ENCODE measurements around the gene CDC123.
"Not testable (repeated sequence)": the region's sequence is repeated elsewhere in the genome, so short reads cannot be mapped to it uniquely, and the experiment has no call there.

The CDC123 gene

DNA sequence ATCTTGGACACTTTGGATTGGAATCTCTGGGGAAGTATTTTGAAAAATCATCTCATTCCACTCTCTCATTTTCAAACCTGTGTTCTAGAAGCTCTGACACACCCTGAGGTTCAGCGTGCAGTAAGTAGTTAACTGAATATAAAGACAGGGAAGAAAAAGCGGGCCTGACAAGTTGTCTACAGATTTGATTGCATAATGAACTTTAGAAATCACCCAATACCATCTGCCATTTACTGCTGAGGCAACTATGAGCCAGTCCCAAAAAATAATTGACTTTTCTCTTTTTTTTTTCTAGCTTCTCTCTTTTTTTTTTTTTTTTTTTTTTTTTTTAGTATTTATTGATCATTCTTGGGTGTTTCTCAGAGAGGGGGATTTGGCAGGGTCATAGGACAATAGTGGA is 29.5 kb downstream of the CDC123 start:
- no peak overlapping the region for H3K4me3 ChIP-seq (replicated peaks; ENCODE audit: low read depth, low read length)
- TF ChIP-seq, protein P1, sequence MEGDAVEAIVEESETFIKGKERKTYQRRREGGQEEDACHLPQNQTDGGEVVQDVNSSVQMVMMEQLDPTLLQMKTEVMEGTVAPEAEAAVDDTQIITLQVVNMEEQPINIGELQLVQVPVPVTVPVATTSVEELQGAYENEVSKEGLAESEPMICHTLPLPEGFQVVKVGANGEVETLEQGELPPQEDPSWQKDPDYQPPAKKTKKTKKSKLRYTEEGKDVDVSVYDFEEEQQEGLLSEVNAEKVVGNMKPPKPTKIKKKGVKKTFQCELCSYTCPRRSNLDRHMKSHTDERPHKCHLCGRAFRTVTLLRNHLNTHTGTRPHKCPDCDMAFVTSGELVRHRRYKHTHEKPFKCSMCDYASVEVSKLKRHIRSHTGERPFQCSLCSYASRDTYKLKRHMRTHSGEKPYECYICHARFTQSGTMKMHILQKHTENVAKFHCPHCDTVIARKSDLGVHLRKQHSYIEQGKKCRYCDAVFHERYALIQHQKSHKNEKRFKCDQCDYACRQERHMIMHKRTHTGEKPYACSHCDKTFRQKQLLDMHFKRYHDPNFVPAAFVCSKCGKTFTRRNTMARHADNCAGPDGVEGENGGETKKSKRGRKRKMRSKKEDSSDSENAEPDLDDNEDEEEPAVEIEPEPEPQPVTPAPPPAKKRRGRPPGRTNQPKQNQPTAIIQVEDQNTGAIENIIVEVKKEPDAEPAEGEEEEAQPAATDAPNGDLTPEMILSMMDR (IDR thresholded peaks at IDR 0.05; ENCODE audit: insufficient read depth, low read length, poor library complexity, severe bottlenecking): no peak
- no peaks in the 10 kb centered on the region for H3K27me3 ChIP-seq (replicated peaks; ENCODE audit: control insufficient read depth, insufficient read depth, low read length)
- no peak for DNase-seq (ENCODE audit: extremely low read depth, insufficient read length)
- H3K36me3 ChIP-seq (ENCODE audit: control insufficient read depth, insufficient read depth, low read length): peaks cover 21% of the 10 kb centered on the region

DNA sequence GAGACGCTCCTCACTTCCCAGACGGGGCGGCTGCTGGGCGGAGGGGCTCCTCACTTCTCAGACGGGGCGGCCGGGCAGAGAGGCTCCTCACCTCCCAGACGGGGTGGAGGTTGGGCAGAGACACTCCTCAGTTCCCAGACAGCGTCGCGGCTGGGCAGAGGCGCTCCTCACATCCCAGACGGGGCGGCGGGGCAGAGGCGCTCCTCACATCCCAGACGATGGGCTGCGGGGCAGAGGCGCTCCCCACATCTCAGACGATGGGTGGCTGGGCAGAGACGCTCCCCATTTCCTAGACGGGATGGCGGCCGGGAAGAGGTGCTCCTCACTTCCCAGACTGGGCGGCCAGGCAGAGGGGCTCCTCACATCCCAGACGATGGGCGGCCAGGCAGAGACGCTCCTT is 30.4 kb downstream of the CDC123 start:
- peaks cover 18% of the 10 kb centered on the region for H3K36me3 ChIP-seq (ENCODE audit: control insufficient read depth, insufficient read depth, low read length)
- H3K4me3 ChIP-seq (replicated peaks; ENCODE audit: low read depth, low read length); DNase-seq (ENCODE audit: extremely low read depth, insufficient read length); H3K27me3 ChIP-seq (replicated peaks; ENCODE audit: control insufficient read depth, insufficient read depth, low read length): not testable (repeated sequence)

DNA sequence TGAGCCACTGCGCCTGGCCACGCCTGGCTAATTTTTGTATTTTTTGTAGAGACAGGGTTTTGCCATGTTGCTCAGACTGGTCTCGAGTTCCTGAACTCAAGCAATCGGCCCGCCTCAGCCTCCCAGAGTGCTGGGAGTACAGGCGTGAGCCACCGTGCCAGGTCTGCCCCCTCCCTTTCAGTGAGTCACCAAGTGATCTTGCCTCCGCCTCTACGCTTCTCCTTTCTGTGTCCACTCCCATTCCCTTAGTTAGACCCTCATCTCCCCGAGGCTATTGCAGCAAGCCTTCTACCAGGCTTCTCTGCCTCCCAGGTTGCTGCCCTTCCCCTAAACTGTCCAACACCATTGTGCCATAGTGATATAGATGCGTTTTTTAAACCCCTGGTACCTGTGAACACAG is 32.9 kb downstream of the CDC123 start:
- Histone ChIP-seq H3K27me3 (replicated peaks; ENCODE audit: control insufficient read depth, insufficient read depth, low read length) (no peaks in the 10 kb centered on the region), H3K36me3 (ENCODE audit: control insufficient read depth, insufficient read depth, low read length) (peaks cover 14% of the 10 kb centered on the region), H3K4me3 (replicated peaks; ENCODE audit: low read depth, low read length) (no peak overlapping the region)
- DNase-seq (ENCODE audit: extremely low read depth, insufficient read length): no peak
- TF ChIP-seq, protein P1 (IDR thresholded peaks at IDR 0.05; ENCODE audit: insufficient read depth, low read length, poor library complexity, severe bottlenecking): no peak

DNA sequence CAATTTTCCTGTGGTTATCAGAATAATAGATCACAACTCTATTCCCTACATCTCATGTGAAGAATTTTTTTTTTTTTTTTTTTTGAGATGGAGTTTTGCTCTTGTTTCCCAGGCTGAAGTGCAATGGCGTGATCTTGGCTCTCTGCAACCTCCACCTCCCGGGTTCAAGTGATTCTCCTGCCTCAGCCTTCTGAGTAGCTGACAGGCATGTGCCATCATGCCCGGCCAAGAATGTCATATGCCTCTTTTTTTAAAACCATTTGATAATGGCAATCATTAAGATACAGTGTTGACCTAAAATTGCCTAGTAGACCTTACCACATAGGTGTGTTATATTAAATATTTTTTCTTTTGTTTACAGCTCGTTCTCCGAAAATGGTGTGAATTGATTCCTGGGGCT is 38.7 kb downstream of the CDC123 start:
- not testable (repeated sequence) for H3K4me3 ChIP-seq (replicated peaks; ENCODE audit: low read depth, low read length); H3K27me3 ChIP-seq (replicated peaks; ENCODE audit: control insufficient read depth, insufficient read depth, low read length); DNase-seq (ENCODE audit: extremely low read depth, insufficient read length)
- H3K36me3 ChIP-seq (ENCODE audit: control insufficient read depth, insufficient read depth, low read length): peaks cover 12% of the 10 kb centered on the region

DNA sequence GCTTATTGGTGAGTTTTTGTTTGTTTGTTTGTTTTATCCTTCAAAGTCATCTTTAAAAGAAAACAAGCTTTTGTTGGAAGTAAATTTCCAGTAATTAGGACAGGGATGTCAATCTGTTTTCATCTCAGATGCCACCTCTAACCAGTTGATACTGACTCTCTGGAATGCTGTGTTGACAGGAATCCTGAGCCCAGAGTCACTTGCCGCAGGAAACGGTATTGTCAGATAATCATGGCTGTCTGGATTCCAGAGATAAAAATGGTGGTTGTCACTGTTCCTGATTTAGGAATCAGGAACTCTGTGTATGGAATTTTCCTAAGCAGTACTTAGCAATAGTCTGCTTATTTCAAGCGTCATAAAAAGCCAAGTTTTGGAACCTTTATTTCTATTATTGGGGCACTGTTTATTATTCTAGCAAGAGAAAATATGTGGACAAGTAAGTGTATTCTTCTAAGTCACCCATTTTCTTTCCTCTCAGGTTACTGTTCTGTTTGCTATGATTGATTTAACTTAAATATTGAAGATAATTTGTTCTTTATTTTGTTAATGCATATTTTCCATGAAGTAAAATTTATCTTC is 39.2 kb downstream of the CDC123 start:
- Histone ChIP-seq H3K36me3 (ENCODE audit: control insufficient read depth, insufficient read depth, low read length) (peaks cover 9% of the 10 kb centered on the region), H3K27me3 (replicated peaks; ENCODE audit: control insufficient read depth, insufficient read depth, low read length) (no peaks in the 10 kb centered on the region), H3K4me3 (replicated peaks; ENCODE audit: low read depth, low read length) (no peak overlapping the region)
- no peak for DNase-seq (ENCODE audit: extremely low read depth, insufficient read length)
- TF ChIP-seq, protein P1 (IDR thresholded peaks at IDR 0.05; ENCODE audit: insufficient read depth, low read length, poor library complexity, severe bottlenecking): no peak

DNA sequence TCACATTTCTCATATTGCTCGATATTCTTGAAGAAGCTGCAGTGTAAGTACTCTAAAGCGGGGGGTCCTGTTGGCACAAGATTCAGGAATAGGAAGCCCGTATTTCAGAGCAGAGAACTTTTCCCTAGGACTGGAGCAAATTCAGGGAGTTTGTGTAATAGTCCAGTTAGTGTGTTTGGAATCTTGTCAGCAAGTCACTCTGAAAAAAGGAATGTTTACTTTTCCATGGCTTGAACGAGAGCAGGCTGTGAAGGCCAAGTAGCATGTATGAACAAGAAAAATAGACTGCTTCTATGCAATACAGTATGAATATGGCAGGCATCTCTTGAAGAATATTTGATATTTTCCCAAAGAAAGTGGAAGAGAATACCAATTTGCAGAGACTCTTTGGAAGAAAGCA is 39.8 kb downstream of the CDC123 start:
- Histone ChIP-seq H3K27me3 (replicated peaks; ENCODE audit: control insufficient read depth, insufficient read depth, low read length) (no peaks in the 10 kb centered on the region), H3K4me3 (replicated peaks; ENCODE audit: low read depth, low read length) (no peak overlapping the region), H3K36me3 (ENCODE audit: control insufficient read depth, insufficient read depth, low read length) (peaks cover 9% of the 10 kb centered on the region)
- TF ChIP-seq, protein P1 (IDR thresholded peaks at IDR 0.05; ENCODE audit: insufficient read depth, low read length, poor library complexity, severe bottlenecking): no peak
- no peak for DNase-seq (ENCODE audit: extremely low read depth, insufficient read length)
